Measurements from ENCODE around the gene NPHP4.
"Not testable (repeated sequence)": the region's sequence is repeated elsewhere in the genome, so short reads cannot be mapped to it uniquely, and the experiment has no call there.

NPHP4 gene

GRCh38 chr1:5933676-5934057, 58.6 kb downstream of the NPHP4 start:
- no peak for DNase-seq (ENCODE audit: extremely low spot score)
- TF ChIP-seq, protein P1, sequence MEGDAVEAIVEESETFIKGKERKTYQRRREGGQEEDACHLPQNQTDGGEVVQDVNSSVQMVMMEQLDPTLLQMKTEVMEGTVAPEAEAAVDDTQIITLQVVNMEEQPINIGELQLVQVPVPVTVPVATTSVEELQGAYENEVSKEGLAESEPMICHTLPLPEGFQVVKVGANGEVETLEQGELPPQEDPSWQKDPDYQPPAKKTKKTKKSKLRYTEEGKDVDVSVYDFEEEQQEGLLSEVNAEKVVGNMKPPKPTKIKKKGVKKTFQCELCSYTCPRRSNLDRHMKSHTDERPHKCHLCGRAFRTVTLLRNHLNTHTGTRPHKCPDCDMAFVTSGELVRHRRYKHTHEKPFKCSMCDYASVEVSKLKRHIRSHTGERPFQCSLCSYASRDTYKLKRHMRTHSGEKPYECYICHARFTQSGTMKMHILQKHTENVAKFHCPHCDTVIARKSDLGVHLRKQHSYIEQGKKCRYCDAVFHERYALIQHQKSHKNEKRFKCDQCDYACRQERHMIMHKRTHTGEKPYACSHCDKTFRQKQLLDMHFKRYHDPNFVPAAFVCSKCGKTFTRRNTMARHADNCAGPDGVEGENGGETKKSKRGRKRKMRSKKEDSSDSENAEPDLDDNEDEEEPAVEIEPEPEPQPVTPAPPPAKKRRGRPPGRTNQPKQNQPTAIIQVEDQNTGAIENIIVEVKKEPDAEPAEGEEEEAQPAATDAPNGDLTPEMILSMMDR (IDR thresholded peaks at IDR 0.05; ENCODE audit: control extremely low read depth, extremely low read depth, low read depth, missing control alignments), result no peak
- CTCF ChIA-PET, result interaction anchor here (1.0 kb wide), 1 partner anchor 424 kb away, joined by 3 read pairs; no protein-coding TSS in a partner anchor

GRCh38 chr1:5933050-5933449, 59.2 kb downstream of the NPHP4 start:
- POLR2A ChIA-PET, result no interaction called here
- CTCF ChIA-PET, result interaction anchor here (1.1 kb wide), 1 partner anchor 17 kb away, joined by 3 read pairs; no protein-coding TSS in a partner anchor
- TF ChIP-seq, protein P1 (IDR thresholded peaks at IDR 0.05; ENCODE audit: control extremely low read depth, extremely low read depth, low read depth, missing control alignments), result no peak
- no peak for DNase-seq (ENCODE audit: extremely low spot score)

More at GRCh38 chr1:5933676-5934057, 58.6 kb downstream of the NPHP4 start:
- POLR2A ChIA-PET, result no interaction called here

DNA sequence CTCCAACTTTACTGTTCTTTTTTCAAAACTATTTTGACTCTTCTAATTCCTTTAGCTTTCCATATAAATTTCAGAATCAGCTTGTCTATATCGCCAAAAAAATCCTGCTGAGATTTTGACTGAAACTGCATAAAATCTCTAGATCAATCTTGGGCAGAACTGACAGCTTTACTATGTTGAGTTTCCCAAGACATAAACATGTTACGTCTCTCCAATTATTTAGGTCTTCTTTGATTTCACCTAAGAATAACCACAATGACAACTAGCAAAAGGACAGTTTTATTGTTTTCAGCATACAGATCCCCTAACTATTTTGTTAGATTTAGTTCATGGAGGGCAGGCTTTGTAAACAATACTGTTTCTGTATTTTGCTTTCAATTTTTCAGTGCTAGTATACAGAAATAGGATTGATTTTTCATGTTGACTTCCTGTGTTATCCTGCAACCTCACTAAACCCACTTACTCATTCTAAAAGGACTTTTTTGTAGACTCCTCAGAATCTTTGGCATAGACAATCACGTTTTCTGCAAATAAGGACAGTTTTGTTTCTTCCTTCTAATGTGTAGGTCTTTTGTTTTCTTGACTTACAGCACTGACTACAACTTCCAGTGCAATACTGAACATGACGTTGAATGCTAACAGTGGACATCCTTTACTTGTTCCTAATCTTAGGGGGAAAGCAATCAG, 63.4 kb downstream of the NPHP4 start:
- POLR2A ChIA-PET, result no interaction called here
- CTCF ChIA-PET, result interaction anchor here (1.1 kb wide), 1 partner anchor 10 kb away, joined by 5 read pairs; no protein-coding TSS in a partner anchor
- TF ChIP-seq, protein P1 (IDR thresholded peaks at IDR 0.05; ENCODE audit: control extremely low read depth, extremely low read depth, low read depth, missing control alignments), result no peak
- DNase-seq (ENCODE audit: extremely low spot score), result no peak

- DNase-seq (ENCODE audit: extremely low spot score), result no peak
- ChIA-PET CTCF (interaction anchor here (0.8 to 1.6 kb wide), 3 partner anchors 8 to 13 kb away, joined by 3 to 5 read pairs (median 3); no protein-coding TSS in a partner anchor), POLR2A (no interaction called here)
- TF ChIP-seq, protein P1 (IDR thresholded peaks at IDR 0.05; ENCODE audit: control extremely low read depth, extremely low read depth, low read depth, missing control alignments), result no peak
These were observed 64.5 kb downstream of the NPHP4 start for GRCh38 chr1:5927506-5928370.

- TF ChIP-seq, protein P1 (IDR thresholded peaks at IDR 0.05; ENCODE audit: control extremely low read depth, extremely low read depth, low read depth, missing control alignments), result no peak
- DNase-seq (ENCODE audit: extremely low spot score), result no peak
- ChIA-PET CTCF (interaction anchor here (0.8 to 1.6 kb wide), 2 partner anchors 9 to 12 kb away, joined by 3 read pairs; no protein-coding TSS in a partner anchor), POLR2A (no interaction called here)
These were observed 65.4 kb downstream of the NPHP4 start for GRCh38 chr1:5926686-5927435.

GRCh38 chr1:5922700-5923330, 69.4 kb downstream of the NPHP4 start:
- POLR2A ChIA-PET; CTCF ChIA-PET; DNase-seq (ENCODE audit: extremely low spot score): not testable (repeated sequence)

All from GM10248 (cell line).